Activated T-helper 1 cell treated with Interleukin-2 at 50 U/mL for 16 hours (primary cell): ENCODE measurements around the gene CRHR1.
"Not testable (repeated sequence)": the region's sequence is repeated elsewhere in the genome, so short reads cannot be mapped to it uniquely, and the experiment has no call there.

Experiments used
- DNase-seq: peaks from one replicate; pipeline ENCODE4 v3.0.0-alpha.2; 2020; ENCODE audit warnings: low read depth

Gene CRHR1

GRCh38 chr17:45784293-45784740 lies at the start of gene CRHR1:
CRHR1 (plus strand) TSS chr17:45784320; CDS start chr17:45784545, 225 bp downstream.
- DNase-seq = no peak

DNA sequence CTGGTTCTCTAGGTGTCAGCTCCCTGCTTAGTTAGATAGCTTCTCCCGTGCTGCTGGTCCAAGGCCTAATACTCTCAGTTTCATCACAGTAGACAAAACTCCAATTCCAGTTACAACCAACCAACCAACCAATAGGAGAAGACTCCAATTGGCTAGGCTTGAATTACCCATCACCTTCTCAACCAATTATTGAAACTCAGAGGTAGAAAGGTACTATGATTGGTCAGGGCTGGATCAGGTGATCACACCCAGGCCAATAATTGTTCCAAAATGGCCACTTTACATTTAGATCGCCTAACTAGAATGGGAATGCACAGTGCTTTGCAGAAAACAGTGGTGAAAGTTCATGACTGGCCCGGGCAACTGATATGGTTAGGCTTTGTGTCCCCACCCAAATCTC lies 49.5 kb upstream of the CRHR1 start:
- no peak for DNase-seq

DNA sequence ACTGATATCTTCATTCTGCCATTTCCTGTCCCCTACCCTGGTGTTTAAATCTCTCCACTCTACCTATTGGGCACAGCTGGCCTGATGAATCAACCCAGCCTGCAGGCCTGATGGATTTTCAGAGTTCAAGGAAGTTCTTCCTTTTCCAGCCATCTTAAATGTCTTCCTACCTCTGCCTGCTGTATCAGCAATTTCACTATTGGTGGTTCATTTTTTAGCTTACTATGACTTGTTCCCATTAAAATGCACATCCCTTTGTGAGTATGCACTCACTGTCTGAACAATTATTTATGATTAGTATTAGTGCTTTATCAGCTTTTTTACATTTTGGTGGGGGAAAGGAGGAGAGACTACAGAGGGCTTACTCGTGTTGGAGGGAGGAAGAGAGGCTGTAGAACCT lies 48.6 kb upstream of the CRHR1 start:
- DNase-seq = no peak

GRCh38 chr17:45739786-45740185 lies 44.3 kb upstream of the CRHR1 start:
- no peak for DNase-seq

GRCh38 chr17:45740553-45741330 lies 43.4 kb upstream of the CRHR1 start:
- no peak for DNase-seq

DNA sequence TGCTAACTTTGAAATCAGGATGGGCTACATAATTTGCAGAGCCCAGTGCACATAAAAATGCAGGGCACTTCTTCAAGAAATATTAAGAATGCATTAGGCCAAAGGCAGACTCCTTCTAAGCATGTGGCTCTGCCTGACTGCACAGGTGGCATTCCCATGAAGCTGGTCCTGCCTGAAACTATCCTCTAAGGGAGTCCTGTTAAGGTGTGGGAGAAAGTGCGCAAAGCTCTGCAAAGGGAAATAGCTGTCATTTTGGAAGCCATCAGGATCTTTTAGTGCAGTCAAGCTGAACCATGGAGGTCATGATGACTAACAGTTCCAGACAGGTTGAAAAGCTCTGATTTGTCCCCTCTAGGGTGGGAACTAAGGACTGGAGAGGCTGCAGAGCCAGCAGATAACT lies 41.9 kb upstream of the CRHR1 start:
- DNase-seq = no peak

GRCh38 chr17:45743626-45744326 lies 40.3 kb upstream of the CRHR1 start:
- DNase-seq = no peak

DNA sequence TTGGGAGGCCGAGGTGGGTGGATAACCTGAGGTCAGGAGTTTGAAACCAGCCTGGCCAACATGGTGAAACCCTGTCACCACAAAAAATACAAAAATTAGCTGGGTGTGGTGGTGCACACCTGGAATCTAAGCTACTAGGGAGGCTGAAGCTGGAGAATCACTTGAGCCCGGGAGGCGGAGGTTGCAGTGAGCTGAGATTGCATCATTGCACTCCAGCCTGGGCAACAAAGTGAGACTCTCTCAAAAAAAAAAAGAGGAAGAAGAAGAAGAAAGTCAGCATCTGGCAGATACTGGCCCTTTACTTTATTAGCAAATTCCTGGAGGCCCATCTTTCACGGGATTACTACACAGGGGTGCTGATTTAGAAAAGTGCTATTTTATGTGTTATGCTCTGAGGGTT lies 39.3 kb upstream of the CRHR1 start:
- not testable (repeated sequence) for DNase-seq

- DNase-seq = no peak
These were observed 38.3 kb upstream of the CRHR1 start for GRCh38 chr17:45745601-45746494.

DNA sequence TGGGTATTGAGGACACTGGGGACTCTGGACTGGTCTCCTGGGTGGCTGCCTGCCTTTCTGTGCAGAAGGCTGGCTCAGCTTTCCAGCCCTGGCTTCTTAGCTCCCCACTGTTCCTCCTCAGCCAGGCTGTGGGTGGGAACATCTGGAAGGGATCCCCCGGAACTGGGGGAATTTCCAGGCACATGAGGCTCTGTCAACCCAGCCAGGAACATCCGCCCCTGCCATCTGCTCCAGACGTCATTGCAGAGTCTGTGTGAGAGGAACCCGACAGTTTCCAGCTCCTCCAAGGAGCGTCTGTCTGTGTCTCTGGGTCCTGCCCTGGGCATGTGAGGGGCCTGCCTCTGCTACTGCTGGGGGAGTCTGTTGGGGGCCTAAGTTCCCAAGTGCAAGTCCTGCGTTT lies 36.2 kb upstream of the CRHR1 start:
- DNase-seq = no peak

DNA sequence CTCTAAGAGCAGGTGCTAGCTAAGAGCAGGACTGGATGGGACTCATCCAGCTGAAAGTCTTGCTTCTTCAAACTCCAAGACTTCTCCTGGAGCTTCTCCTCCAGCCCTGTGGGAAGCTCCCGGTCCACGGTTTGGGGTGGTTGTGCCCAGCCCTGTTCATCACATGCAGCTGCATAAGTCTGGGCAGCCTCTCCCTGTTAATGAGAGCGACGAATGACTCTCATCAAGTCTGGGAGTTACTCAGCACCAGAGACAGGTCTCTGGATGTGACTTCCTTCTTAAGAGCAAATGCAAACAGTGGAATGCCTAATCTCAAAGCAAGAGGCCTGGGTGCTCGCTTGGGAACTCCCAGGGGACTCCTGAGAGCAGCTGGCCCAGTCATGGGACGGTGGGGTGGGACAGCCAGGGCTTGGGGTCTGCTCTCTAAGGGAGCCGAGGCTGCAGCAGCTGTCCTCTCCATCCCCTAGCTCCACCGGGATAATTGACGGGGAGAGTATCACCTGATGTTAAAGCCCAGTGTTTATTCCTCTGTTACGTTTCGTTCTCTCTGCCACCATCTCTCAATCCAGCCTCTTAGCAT lies 35.3 kb upstream of the CRHR1 start:
- DNase-seq = no peak

DNA sequence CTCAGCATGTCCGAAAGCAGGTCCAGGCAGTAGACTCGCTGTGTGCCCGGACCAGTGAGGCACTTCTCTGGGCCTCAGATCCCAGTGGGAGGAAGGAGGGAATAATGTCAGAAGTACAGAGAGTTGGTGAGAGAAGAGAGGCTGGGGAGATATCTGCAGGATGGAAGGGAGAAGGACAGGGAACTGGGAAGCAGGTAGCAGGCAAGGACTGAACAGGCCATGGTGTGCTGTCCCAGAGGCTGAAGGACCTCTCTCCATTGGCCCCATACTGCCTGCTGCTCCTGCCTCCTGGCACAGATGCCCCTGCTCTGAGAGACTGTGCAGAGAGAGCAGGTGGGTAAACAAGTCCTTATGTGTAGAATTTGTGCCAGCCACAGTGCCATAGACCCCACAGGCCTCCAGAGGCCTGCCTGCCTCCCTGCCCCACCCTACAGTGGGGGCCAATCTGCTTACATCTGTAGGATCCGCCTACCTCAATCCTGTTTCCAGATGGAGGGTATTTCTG lies 34.2 kb upstream of the CRHR1 start:
- DNase-seq = no peak

DNA sequence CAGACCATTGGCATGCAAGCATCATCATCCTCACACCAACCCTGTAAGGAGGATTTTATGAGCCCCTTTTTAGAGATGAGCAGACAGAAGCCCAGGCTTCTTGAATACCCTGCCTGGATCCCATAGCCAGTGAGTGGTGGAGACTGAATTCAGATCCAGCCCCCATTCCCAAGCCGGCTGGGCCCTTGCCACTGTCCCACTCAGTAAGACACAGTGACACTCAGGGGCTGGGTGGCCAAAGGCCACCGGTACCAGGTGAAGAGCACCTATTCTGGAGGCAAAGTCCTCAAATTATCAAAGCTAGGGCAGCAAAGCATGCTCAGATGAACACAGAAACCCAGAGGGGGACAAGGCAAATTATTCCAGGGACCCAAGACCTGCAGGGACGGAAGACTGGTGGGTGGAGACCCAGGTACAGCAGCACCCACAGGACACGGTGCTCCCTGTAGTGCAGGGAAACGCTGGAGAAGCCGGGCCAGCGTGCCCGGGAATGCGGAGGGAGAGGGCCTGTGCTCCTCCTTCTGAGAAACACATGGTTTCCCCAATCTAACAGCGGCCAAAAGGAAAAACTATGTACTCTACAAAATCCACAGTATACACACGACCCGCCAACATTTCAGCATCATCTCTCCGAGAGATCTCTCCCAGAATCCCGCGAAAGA lies 33.2 kb upstream of the CRHR1 start:
- DNase-seq = no peak

GRCh38 chr17:45751466-45751865 lies 32.7 kb upstream of the CRHR1 start:
- no peak for DNase-seq

DNA sequence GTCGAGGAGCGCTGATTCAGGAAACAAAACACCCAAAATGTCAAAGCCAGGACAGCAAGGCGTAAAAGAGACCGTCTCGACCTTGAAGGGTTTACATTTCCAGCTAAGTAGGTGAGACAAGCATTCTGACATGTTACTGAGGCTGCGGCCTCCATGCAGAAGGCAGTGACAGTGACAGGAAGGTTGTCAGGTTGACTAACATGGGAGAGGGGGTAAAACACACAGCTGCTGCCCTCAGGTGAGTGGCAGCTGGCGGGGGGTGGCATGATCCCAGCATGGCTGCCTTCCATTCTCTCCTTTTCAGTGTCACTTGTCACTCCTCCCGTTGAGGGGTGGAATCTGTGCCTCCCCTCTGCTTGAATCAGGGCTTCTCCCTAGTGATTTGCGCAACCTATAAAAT lies 31.9 kb upstream of the CRHR1 start:
- DNase-seq = no peak

GRCh38 chr17:45753645-45754225 lies 30.4 kb upstream of the CRHR1 start:
- no peak for DNase-seq

- no peak for DNase-seq
These were observed 29.1 kb upstream of the CRHR1 start for GRCh38 chr17:45755050-45755449.

GRCh38 chr17:45756266-45756991 lies 27.7 kb upstream of the CRHR1 start:
- no peak for DNase-seq

DNA sequence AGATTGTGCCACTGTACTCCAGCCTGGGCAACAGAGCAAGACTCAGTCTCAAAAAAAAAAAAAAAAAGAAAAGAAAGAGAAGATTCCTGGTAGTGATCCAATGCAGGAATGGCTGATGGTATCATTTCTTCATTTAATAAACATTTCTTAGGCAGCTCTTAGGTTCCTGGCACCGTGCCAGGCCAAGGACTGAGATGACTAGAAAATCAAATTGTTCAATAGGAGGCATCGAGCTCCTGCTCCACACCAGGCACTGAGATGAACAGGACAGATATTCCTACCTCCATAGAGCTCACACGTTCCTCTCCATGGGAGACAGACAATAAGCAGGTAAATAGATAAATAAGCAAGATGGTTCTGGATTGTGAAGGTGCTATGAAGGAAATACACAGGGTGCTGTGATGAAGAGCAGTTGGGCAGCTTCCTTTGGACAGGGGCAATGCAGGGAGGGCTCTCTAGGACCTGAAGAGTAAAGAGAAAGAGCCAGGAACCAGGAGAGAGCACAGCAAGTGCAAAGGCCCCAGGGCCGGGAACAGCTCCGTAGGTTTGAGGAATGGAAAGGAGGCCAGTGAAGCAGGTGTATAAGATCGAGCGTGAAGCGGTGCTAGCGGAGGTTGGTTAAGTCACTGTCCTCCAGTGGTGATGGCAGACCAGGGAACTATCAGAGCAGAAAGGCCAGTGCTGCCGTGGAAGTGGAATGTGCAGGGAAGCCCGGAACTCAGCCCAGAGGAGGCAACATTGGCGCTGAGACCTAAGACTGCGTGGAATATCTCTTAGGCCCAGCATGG lies 26.5 kb upstream of the CRHR1 start:
- DNase-seq = no peak

- no peak for DNase-seq
These were observed 25.6 kb upstream of the CRHR1 start for GRCh38 chr17:45758544-45758943.
